ENCODE data around the gene MYO1A.

Gene MYO1A

GRCh38 chr12:57012600-57013465, 37.1 kb downstream of the MYO1A start:
- no peak for DNase-seq

- DNase-seq: no peak
Measured at GRCh38 chr12:57011438-57012424, 38.2 kb downstream of the MYO1A start.

- DNase-seq: no peak
Measured at GRCh38 chr12:57010627-57011247, 39.2 kb downstream of the MYO1A start.

GRCh38 chr12:57009949-57010626, 39.8 kb downstream of the MYO1A start:
- DNase-seq: no peak

GRCh38 chr12:57008178-57008577, 41.8 kb downstream of the MYO1A start:
- no peak for DNase-seq

GRCh38 chr12:57006809-57007475, 43.0 kb downstream of the MYO1A start:
- DNase-seq: no peak

GRCh38 chr12:57005980-57006808, 43.7 kb downstream of the MYO1A start, which contains the start of gene ZBTB39:
Gene ZBTB39 (minus strand): TSS chr12:57006546. CDS start chr12:57004917, 1,629 bp downstream.
- peak; percentile 75 for DNase-seq

GRCh38 chr12:57004651-57005050, 45.3 kb downstream of the MYO1A start:
- DNase-seq: no peak

- DNase-seq: no peak
Measured at GRCh38 chr12:57003395-57003794, 46.5 kb downstream of the MYO1A start.

GRCh38 chr12:57001448-57001906, 48.5 kb downstream of the MYO1A start:
- no peak for DNase-seq

GRCh38 chr12:57000393-57000792, 49.5 kb downstream of the MYO1A start:
- DNase-seq: no peak

- DNase-seq: no peak
Measured at GRCh38 chr12:56999456-56999855, 50.5 kb downstream of the MYO1A start.

GRCh38 chr12:56998981-56999380, 50.9 kb downstream of the MYO1A start:
- no peak for DNase-seq

- DNase-seq: no peak
Measured at GRCh38 chr12:56998316-56998715, 51.6 kb downstream of the MYO1A start.

GRCh38 chr12:56996793-56997545, 53.0 kb downstream of the MYO1A start:
- no peak for DNase-seq

- no peak for DNase-seq
Measured at GRCh38 chr12:56995930-56996496, 53.9 kb downstream of the MYO1A start.

- no peak for DNase-seq
Measured at GRCh38 chr12:56995201-56995929, 54.6 kb downstream of the MYO1A start.

GRCh38 chr12:56994231-56994746, 55.6 kb downstream of the MYO1A start:
- DNase-seq: no peak

GRCh38 chr12:56993346-56993745, 56.6 kb downstream of the MYO1A start:
- no peak for DNase-seq
